ENCODE data around the gene DYSF. TPM values are rescaled to one million over a fixed set of nuclear protein-coding genes. Genes with fewer than 3 reads are reported as not detected.

Gene DYSF
- total RNA-seq, 1 donor from 2014 or later: 37.7 TPM

GRCh38 chr2:71575966-71576365 is 122.6 kb downstream of the DYSF start:
- ATAC-seq: no peak

GRCh38 chr2:71576541-71576940 is 123.2 kb downstream of the DYSF start:
- intact Hi-C loops (cut with DNase I): no loop called here
- Histone ChIP-seq H3K27ac (no peak overlapping the region), H3K27me3 (no peaks in the 10 kb centered on the region), H3K9me3 (no peaks in the 10 kb centered on the region), H3K4me1 (no peaks in the 10 kb centered on the region), H3K36me3 (no peaks in the 10 kb centered on the region), H3K4me3 (no peak overlapping the region)
- no peak for ATAC-seq
- TF ChIP-seq CTCF (IDR thresholded peaks at IDR 0.05): no peak
- no peak for DNase-seq

More at GRCh38 chr2:71575966-71576365, 122.6 kb downstream of the DYSF start:
- Histone ChIP-seq H3K4me1 (no peaks in the 10 kb centered on the region), H3K9me3 (no peaks in the 10 kb centered on the region), H3K4me3 (no peak overlapping the region), H3K36me3 (no peaks in the 10 kb centered on the region), H3K27me3 (no peaks in the 10 kb centered on the region), H3K27ac (no peak overlapping the region)
- intact Hi-C loops (cut with DNase I): no loop called here
- TF ChIP-seq CTCF (IDR thresholded peaks at IDR 0.05): no peak
- no peak for DNase-seq

GRCh38 chr2:71577209-71577608 is 123.8 kb downstream of the DYSF start:
- no peaks in the 10 kb centered on the region for H3K9me3 ChIP-seq
- no peak for TF ChIP-seq CTCF (IDR thresholded peaks at IDR 0.05)

GRCh38 chr2:71578767-71579342 is 125.5 kb downstream of the DYSF start:
- Histone ChIP-seq H3K27ac (no peak overlapping the region), H3K36me3 (no peaks in the 10 kb centered on the region), H3K9me3 (no peaks in the 10 kb centered on the region), H3K4me3 (no peak overlapping the region), H3K27me3 (no peaks in the 10 kb centered on the region), H3K4me1 (no peaks in the 10 kb centered on the region)
- intact Hi-C loops (cut with DNase I): no loop called here
- DNase-seq (no peak), ATAC-seq (peak; percentile 21)
- TF ChIP-seq CTCF (IDR thresholded peaks at IDR 0.05): no peak

More at GRCh38 chr2:71577209-71577608, 123.8 kb downstream of the DYSF start:
- intact Hi-C loops (cut with DNase I): no loop called here
- no peaks in the 10 kb centered on the region for H3K4me1 ChIP-seq
- no peak overlapping the region for H3K4me3 ChIP-seq
- H3K36me3 ChIP-seq: no peaks in the 10 kb centered on the region
- H3K27me3 ChIP-seq: no peaks in the 10 kb centered on the region
- ATAC-seq: no peak
- H3K27ac ChIP-seq: no peak overlapping the region
- DNase-seq: no peak

- DNase-seq: no peak
- ATAC-seq: no peak
Measured at GRCh38 chr2:71581026-71581425, 127.7 kb downstream of the DYSF start.

More at GRCh38 chr2:71581026-71581425, 127.7 kb downstream of the DYSF start:
- H3K4me1 ChIP-seq: no peaks in the 10 kb centered on the region
- H3K27ac ChIP-seq: no peak overlapping the region
- no peak for TF ChIP-seq CTCF (IDR thresholded peaks at IDR 0.05)
- no peaks in the 10 kb centered on the region for H3K36me3 ChIP-seq
- intact Hi-C loops (cut with DNase I): no loop called here
- H3K4me3 ChIP-seq: no peak overlapping the region
- H3K27me3 ChIP-seq: no peaks in the 10 kb centered on the region
- H3K9me3 ChIP-seq: no peaks in the 10 kb centered on the region
